Fibroblast of lung (primary cell): ENCODE data around the gene PLA2G6. TPM values are rescaled to one million over a fixed set of nuclear protein-coding genes. Genes with fewer than 3 reads are reported as not detected.

Experiments used
- DNase-seq, 2 donors: peaks; one replicate each; pipeline versions ENCODE4 v3.0.0 to v3.0.0-alpha.2; 2010; ENCODE audit warnings: low read depth in 2 of 2
- H2AFZ ChIP-seq: 2 replicates; pipeline ENCODE4 v1.5.1; 2012; ENCODE audit warnings: low read length, control low read depth, inconsistent platforms
- H3K27ac ChIP-seq: 2 replicates; pipeline ENCODE4 v1.5.1; 2011; ENCODE audit warnings: low read length, control low read depth; ENCODE audit not compliant: insufficient read depth
- H3K27me3 ChIP-seq: 2 replicates; pipeline ENCODE4 v1.5.1; 2011; ENCODE audit warnings: mild to moderate bottlenecking, low read length; ENCODE audit not compliant: control insufficient read depth, insufficient read depth
- H3K36me3 ChIP-seq: 2 replicates; pipeline ENCODE4 v1.5.1; 2011; ENCODE audit warnings: low read length; ENCODE audit not compliant: control insufficient read depth, insufficient read depth
- H3K4me1 ChIP-seq: 2 replicates; pipeline ENCODE4 v1.5.1; 2011; ENCODE audit warnings: low read length; ENCODE audit not compliant: control insufficient read depth, insufficient read depth; ENCODE audit errors: extremely low read depth
- H3K4me2 ChIP-seq: 2 replicates; pipeline ENCODE4 v1.5.1; 2011; ENCODE audit warnings: low read length, control low read depth; ENCODE audit not compliant: insufficient read depth; ENCODE audit errors: extremely low read depth
- H3K4me3 ChIP-seq, 4 experiments: fragments of 200-600 bp in 1 of 4; sonication (generic) in 1 of 4; replicated peaks in 1 of 4; 2 replicates each; pipeline ENCODE4 v1.5.1; 2011 to 2016; ENCODE audit warnings: low read length in 4 of 4, low read depth in 3 of 4, mild to moderate bottlenecking in 3 of 4, control low read depth in 2 of 4, inconsistent platforms in 1 of 4, mixed read lengths in 1 of 4; ENCODE audit not compliant: insufficient read depth in 1 of 4; ENCODE audit errors: control extremely low read depth in 1 of 4
- H3K79me2 ChIP-seq: 2 replicates; pipeline ENCODE4 v1.5.1; 2012; ENCODE audit warnings: mild to moderate bottlenecking, low read length, inconsistent platforms; ENCODE audit not compliant: control insufficient read depth, insufficient read depth
- H3K9ac ChIP-seq: 2 replicates; pipeline ENCODE4 v1.5.1; 2011; ENCODE audit warnings: mild to moderate bottlenecking, low read length, control low read depth; ENCODE audit not compliant: insufficient read depth
- H3K9me3 ChIP-seq: 2 replicates; pipeline ENCODE4 v1.5.1; 2012; ENCODE audit warnings: low read depth, low read length; ENCODE audit not compliant: control insufficient read depth, insufficient read depth
- H4K20me1 ChIP-seq: 2 replicates; pipeline ENCODE4 v1.5.1; 2011; ENCODE audit warnings: low read length; ENCODE audit not compliant: control insufficient read depth, insufficient read depth; ENCODE audit errors: extremely low read depth
- CTCF ChIP-seq, 2 donors: IDR thresholded peaks in 1 of 2; conservative IDR thresholded peaks in 1 of 2; 1 replicate in 1 of 2; 2 replicates in 1 of 2; pipeline ENCODE4 v1.5.1; 2011 to 2012; ENCODE audit warnings: low read length in 2 of 2, control low read depth in 1 of 2, inconsistent platforms in 1 of 2, low read depth in 1 of 2, mild to moderate bottlenecking in 1 of 2
- EZH2 ChIP-seq: IDR thresholded peaks from 2 replicates; pipeline ENCODE4 v1.5.1; 2012; ENCODE audit warnings: low read length, control low read depth, mild to moderate bottlenecking; ENCODE audit errors: missing control alignments
- polyA plus RNA-seq, 2 donors: library from polyadenylated mRNA; depleted of rRNA in 1 of 2; stranded (reverse) in 1 of 2; unstranded in 1 of 2; fragments of >200 nt; gene quantifications; 2 replicates each; pipeline ENCODE4 v1.2.1, GENCODE V29; 2011 to 2012; ENCODE audit warnings: missing spikeins in 1 of 2
- total RNA-seq: library from RNA; depleted of rRNA; stranded (reverse); fragments of >200 nt; gene quantifications from 2 replicates; pipeline ENCODE4 v1.2.1, GENCODE V29; 2014

The PLA2G6 gene
- total and polyA plus RNA-seq, 2 donors (not counting 1 experiment from before 2014, with no cell fraction given) = 4.8 to 29.9 TPM

DNA sequence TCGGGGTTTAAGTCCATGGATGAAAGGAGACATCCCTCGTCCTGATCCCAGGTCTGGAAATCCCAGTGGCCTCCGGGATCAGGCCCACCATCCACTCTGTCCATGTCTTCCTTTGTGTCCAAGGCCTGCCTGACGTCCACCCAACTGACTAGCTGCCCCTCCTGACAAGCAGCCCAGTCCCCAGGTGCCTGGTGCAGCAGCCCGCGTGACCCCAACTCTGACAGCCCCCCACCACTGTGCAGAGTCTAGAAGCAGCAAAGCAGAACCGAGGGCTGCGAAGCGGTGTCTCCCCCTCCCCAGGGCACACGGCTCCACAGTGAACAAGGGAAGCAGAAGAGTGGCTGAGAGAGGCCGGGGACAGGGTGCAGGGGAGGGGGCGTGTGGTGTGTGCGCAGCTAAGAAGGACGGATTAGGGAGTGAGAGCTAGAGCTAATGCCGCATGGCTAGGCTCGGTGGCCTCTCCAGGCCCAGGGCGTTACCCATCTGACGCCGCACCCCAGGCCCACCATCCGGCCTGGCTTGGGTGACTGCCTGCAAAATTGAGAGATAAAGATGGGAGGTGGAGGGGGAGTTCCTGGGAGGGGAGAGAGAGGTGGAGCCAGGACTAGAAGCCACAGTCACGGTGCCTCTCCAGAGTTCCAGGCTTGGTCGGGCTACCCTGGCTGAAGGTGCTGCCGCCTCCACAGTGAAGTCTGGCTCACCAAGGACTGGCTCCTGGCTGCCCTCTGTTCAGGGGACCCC, 54.5 kb downstream of the PLA2G6 start:
- no peak overlapping the region for H3K4me3 ChIP-seq
- H3K27ac ChIP-seq = no peak overlapping the region
- H4K20me1 ChIP-seq = no peaks in the 10 kb centered on the region
- no peak overlapping the region for H2AFZ ChIP-seq
- H3K79me2 ChIP-seq = no peaks in the 10 kb centered on the region
- no peaks in the 10 kb centered on the region for H3K27me3 ChIP-seq
- no peaks in the 10 kb centered on the region for H3K9me3 ChIP-seq
- H3K4me2 ChIP-seq = no peak overlapping the region
- no peak for TF ChIP-seq EZH2
- no peaks in the 10 kb centered on the region for H3K36me3 ChIP-seq
- no peak overlapping the region for H3K9ac ChIP-seq
- no peak for DNase-seq
- H3K4me1 ChIP-seq = no peaks in the 10 kb centered on the region

GRCh38 chr22:38125751-38126201, 55.9 kb downstream of the PLA2G6 start:
- no peak overlapping the region for H2AFZ ChIP-seq
- H3K9ac ChIP-seq = no peak overlapping the region
- H3K4me3 ChIP-seq = no peak overlapping the region
- no peaks in the 10 kb centered on the region for H3K9me3 ChIP-seq
- DNase-seq = no peak
- no peaks in the 10 kb centered on the region for H3K27me3 ChIP-seq
- H3K79me2 ChIP-seq = no peaks in the 10 kb centered on the region
- no peaks in the 10 kb centered on the region for H3K4me1 ChIP-seq
- no peak overlapping the region for H3K4me2 ChIP-seq
- TF ChIP-seq CTCF (conservative IDR thresholded peaks at IDR 0.05 in 1 of 2, IDR thresholded peaks at IDR 0.05 in 1 of 2; ENCODE audit: low read depth in 1 of 2, low read length in 2 of 2) (no peak), EZH2 (no peak)
- H3K36me3 ChIP-seq = no peaks in the 10 kb centered on the region
- no peak overlapping the region for H3K27ac ChIP-seq
- no peaks in the 10 kb centered on the region for H4K20me1 ChIP-seq

- no peak for DNase-seq
Observed at GRCh38 chr22:38125038-38125610, 56.5 kb downstream of the PLA2G6 start.

More at GRCh38 chr22:38125038-38125610, 56.5 kb downstream of the PLA2G6 start:
- Histone ChIP-seq H2AFZ (no peak overlapping the region), H3K36me3 (no peaks in the 10 kb centered on the region), H3K4me2 (no peak overlapping the region), H3K27me3 (no peaks in the 10 kb centered on the region), H3K4me3 (no peak overlapping the region), H3K79me2 (no peaks in the 10 kb centered on the region), H4K20me1 (no peaks in the 10 kb centered on the region), H3K9ac (no peak overlapping the region), H3K4me1 (no peaks in the 10 kb centered on the region), H3K9me3 (no peaks in the 10 kb centered on the region), H3K27ac (no peak overlapping the region)
- TF ChIP-seq EZH2 (no peak), CTCF (conservative IDR thresholded peaks at IDR 0.05 in 1 of 2, IDR thresholded peaks at IDR 0.05 in 1 of 2; ENCODE audit: low read depth in 1 of 2, low read length in 2 of 2) (no peak)
